H1 (cell line): ENCODE results near the gene XRN2. TPM values are rescaled to one million over a fixed set of nuclear protein-coding genes. Genes with fewer than 3 reads are reported as not detected.

Experiments
- CTCF ChIA-PET: fragments of 300-600 bp; sonication (Branson Sonifier 250); formaldehyde crosslinking; loops from one replicate; lab custom pipeline; 2021; ENCODE audit not compliant: partially characterized antibody; lab: Charles Lee
- POLR2A ChIA-PET: fragments of 300-600 bp; sonication (Branson Sonifier 250); formaldehyde crosslinking; loops from one replicate; lab custom pipeline; 2021; ENCODE audit warnings: inconsistent platforms; ENCODE audit not compliant: partially characterized antibody; lab: Charles Lee
- DNase-seq, 2 experiments: peaks; one replicate each; pipeline versions ENCODE4 v3.0.0 to v3.0.0-alpha.2; 2010 to 2022; ENCODE audit warnings: low spot score in 2 of 2, low read depth in 1 of 2, mixed read lengths in 1 of 2
- FAIRE-seq: peaks from 2 replicates; lab custom pipeline; 2011; peaks lifted over from hg19 to GRCh38; lab: Jason Lieb, UNC
- H2AFZ ChIP-seq: 2 replicates; pipeline ENCODE4 v1.8.1; 2012; ENCODE audit warnings: low read length, inconsistent platforms
- H2AK5ac ChIP-seq: 2 replicates; pipeline ENCODE4 v1.6.1; 2013; ENCODE audit warnings: low read depth, low read length
- H2BK120ac ChIP-seq: replicated peaks from 2 replicates; pipeline ENCODE3; 2013; ENCODE audit warnings: low read depth, low read length, inconsistent platforms
- H2BK12ac ChIP-seq: 2 replicates; pipeline ENCODE4 v1.6.1; 2013; ENCODE audit warnings: low read depth, low read length
- H2BK15ac ChIP-seq: 2 replicates; pipeline ENCODE4 v1.6.1; 2013; ENCODE audit warnings: low read length
- H2BK20ac ChIP-seq: 2 replicates; pipeline ENCODE4 v1.6.1; 2013; ENCODE audit warnings: low read length
- H2BK5ac ChIP-seq: 2 replicates; pipeline ENCODE4 v1.6.1; 2013; ENCODE audit warnings: low read depth, low read length
- H3K14ac ChIP-seq: 2 replicates; pipeline ENCODE4 v1.6.1; 2013; ENCODE audit warnings: inconsistent platforms; ENCODE audit not compliant: insufficient read length
- H3K18ac ChIP-seq: 2 replicates; pipeline ENCODE4 v1.6.1; 2013; ENCODE audit warnings: low read length; ENCODE audit errors: extremely low read depth
- H3K23ac ChIP-seq: 2 replicates; pipeline ENCODE4 v1.6.1; 2013; ENCODE audit warnings: inconsistent platforms; ENCODE audit not compliant: insufficient read length
- H3K23me2 ChIP-seq: 2 replicates; pipeline ENCODE4 v1.6.1; 2013; ENCODE audit warnings: low read depth, low read length
- H3K27ac ChIP-seq: 2 replicates; pipeline ENCODE4 v1.6.1; 2011; ENCODE audit warnings: low read depth, low read length, inconsistent platforms
- H3K27me3 ChIP-seq, 4 experiments: replicated peaks in 1 of 4; 1 replicate in 1 of 4; 2 replicates in 3 of 4; pipeline versions ENCODE4 v1.6.1 to v1.8.1; 2011 to 2013; ENCODE audit warnings: low read length in 3 of 4, mild to moderate bottlenecking in 3 of 4, inconsistent platforms in 2 of 4, mixed read lengths in 2 of 4, moderate library complexity in 1 of 4; ENCODE audit not compliant: control insufficient read depth in 3 of 4, insufficient read depth in 3 of 4; ENCODE audit errors: extremely low read depth in 1 of 4
- H3K36me3 ChIP-seq, 4 experiments: 2 replicates each; pipeline versions ENCODE4 v1.6.1 to v1.8.1; 2011 to 2013; ENCODE audit warnings: mild to moderate bottlenecking in 4 of 4, low read length in 3 of 4, moderate library complexity in 2 of 4, control low read depth in 1 of 4, inconsistent platforms in 1 of 4; ENCODE audit not compliant: insufficient read depth in 4 of 4, control insufficient read depth in 2 of 4
- H3K4ac ChIP-seq: replicated peaks from 2 replicates; pipeline ENCODE3; 2013; ENCODE audit warnings: low read length, low read depth, mixed read lengths, inconsistent platforms; ENCODE audit not compliant: insufficient read length
- H3K4me1 ChIP-seq, 4 experiments: replicated peaks in 1 of 4; 1 replicate in 1 of 4; 2 replicates in 3 of 4; pipeline versions ENCODE4 v1.6.1 to v1.8.1; 2011 to 2013; ENCODE audit warnings: low read length in 3 of 4, inconsistent platforms in 2 of 4, mixed read lengths in 1 of 4; ENCODE audit not compliant: insufficient read depth in 4 of 4, control insufficient read depth in 3 of 4
- H3K4me2 ChIP-seq, 2 experiments: 2 replicates each; pipeline versions ENCODE4 v1.6.1 to v1.8.1; 2011 to 2013; ENCODE audit warnings: low read depth in 2 of 2, low read length in 2 of 2, control low read depth in 1 of 2, inconsistent platforms in 1 of 2, mild to moderate bottlenecking in 1 of 2; ENCODE audit not compliant: insufficient read depth in 1 of 2
- H3K4me3 ChIP-seq, 4 experiments: fragments of 200-600, 300-600 bp in 1 of 4; sonication (generic), shearing (Covaris generic), sonication (Bioruptor Twin) in 1 of 4; 2 replicates each; pipeline versions ENCODE4 v1.5.1 to v1.8.1; 2011 to 2016; ENCODE audit warnings: low read length in 4 of 4, low read depth in 3 of 4, control low read depth in 2 of 4, inconsistent platforms in 2 of 4, mild to moderate bottlenecking in 2 of 4, mixed read lengths in 1 of 4, moderate library complexity in 1 of 4; ENCODE audit not compliant: insufficient read depth in 2 of 4; ENCODE audit errors: extremely low read depth in 1 of 4
- H3K56ac ChIP-seq: replicated peaks from 2 replicates; pipeline ENCODE3; 2013; ENCODE audit warnings: low read depth, mild to moderate bottlenecking, mixed read lengths, low read length, inconsistent platforms; ENCODE audit not compliant: insufficient read length
- H3K79me1 ChIP-seq: 2 replicates; pipeline ENCODE4 v1.6.1; 2013; ENCODE audit warnings: low read depth, low read length, control low read depth
- H3K79me2 ChIP-seq, 2 experiments: 2 replicates each; pipeline versions ENCODE4 v1.6.1 to v1.8.1; 2012 to 2013; ENCODE audit warnings: low read length in 2 of 2, mild to moderate bottlenecking in 2 of 2, inconsistent platforms in 1 of 2; ENCODE audit not compliant: insufficient read depth in 2 of 2, control insufficient read depth in 1 of 2
- H3K9ac ChIP-seq, 4 experiments: replicated peaks in 1 of 4; 1 replicate in 1 of 4; 2 replicates in 3 of 4; pipeline versions ENCODE4 v1.6.1 to v1.8.1; 2011 to 2013; ENCODE audit warnings: low read depth in 3 of 4, low read length in 3 of 4, control low read depth in 2 of 4, mild to moderate bottlenecking in 2 of 4, moderate library complexity in 2 of 4, inconsistent platforms in 1 of 4; ENCODE audit errors: extremely low read depth in 1 of 4
- H3K9me3 ChIP-seq, 2 experiments: 2 replicates each; pipeline versions ENCODE4 v1.6.1 to v1.8.1; 2012 to 2013; ENCODE audit warnings: mild to moderate bottlenecking in 2 of 2, moderate library complexity in 2 of 2, control low read depth in 1 of 2, inconsistent platforms in 1 of 2, low read depth in 1 of 2, low read length in 1 of 2, mixed read lengths in 1 of 2; ENCODE audit not compliant: insufficient read depth in 2 of 2
- H4K20me1 ChIP-seq, 2 experiments: replicated peaks in 1 of 2; 2 replicates each; pipeline versions ENCODE3 to v1.8.1; 2011 to 2013; ENCODE audit warnings: inconsistent platforms in 2 of 2, low read length in 2 of 2, mild to moderate bottlenecking in 1 of 2; ENCODE audit not compliant: insufficient read depth in 2 of 2, control insufficient read depth in 1 of 2
- H4K5ac ChIP-seq: 2 replicates; pipeline ENCODE4 v1.6.1; 2013; ENCODE audit warnings: low read length, low read depth, mixed read lengths, inconsistent platforms; ENCODE audit not compliant: insufficient read length
- H4K8ac ChIP-seq: 2 replicates; pipeline ENCODE4 v1.8.0; 2013; ENCODE audit warnings: mild to moderate bottlenecking, moderate library complexity, low read length, inconsistent platforms; ENCODE audit not compliant: insufficient read depth; ENCODE audit errors: extremely low read depth
- H4K91ac ChIP-seq: replicated peaks from 2 replicates; pipeline ENCODE3; 2013; ENCODE audit warnings: low read length, mixed read lengths, inconsistent platforms; ENCODE audit not compliant: insufficient read length
- ASH2L ChIP-seq: fragments of 200-600, 300-600 bp; sonication (generic); IDR thresholded peaks from one replicate; pipeline ENCODE4 v1.7.1; 2017; ENCODE audit warnings: low read length
- CHD1 ChIP-seq: IDR thresholded peaks from 2 replicates; pipeline ENCODE4 v1.6.1; 2012; ENCODE audit warnings: low read depth, low read length, improper control_type of control experiment
- EGR1 ChIP-seq: IDR thresholded peaks from 2 replicates; pipeline ENCODE4 v1.6.1; 2011; ENCODE audit warnings: low read depth, low read length, borderline replicate concordance
- EZH2 ChIP-seq: fragments of 200-600 bp; sonication (generic); IDR thresholded peaks from 2 replicates; pipeline ENCODE4 v1.7.1; 2012; ENCODE audit warnings: low read depth, mild to moderate bottlenecking, moderate library complexity, low read length, inconsistent platforms; ENCODE audit not compliant: severe bottlenecking
- FOSL1 ChIP-seq: IDR thresholded peaks from 2 replicates; pipeline ENCODE4 v1.6.1; 2011; ENCODE audit warnings: mild to moderate bottlenecking, low read depth, low read length, moderate library complexity; ENCODE audit not compliant: insufficient read depth
- MAX ChIP-seq: IDR thresholded peaks from 2 replicates; pipeline ENCODE4 v1.6.1; 2012; ENCODE audit warnings: inconsistent platforms
- PHF8 ChIP-seq: fragments of 200-600 bp; sonication (generic); conservative IDR thresholded peaks from 2 replicates; pipeline ENCODE4 v1.7.1; 2012; ENCODE audit warnings: low read depth, mild to moderate bottlenecking, inconsistent platforms, low read length, moderate library complexity
- RNF2 ChIP-seq: fragments of 200-900, 300-1000 bp; sonication (generic); IDR thresholded peaks from 2 replicates; pipeline ENCODE4 v1.7.1; 2016; ENCODE audit warnings: borderline replicate concordance, low read depth, mild to moderate bottlenecking, antibody characterized with exemption, low read length; ENCODE audit not compliant: poor library complexity, severe bottlenecking; ENCODE audit errors: missing control alignments
- SP4 ChIP-seq: IDR thresholded peaks from 2 replicates; pipeline ENCODE4 v1.6.1; 2012; ENCODE audit warnings: low read length, inconsistent platforms
- TCF12 ChIP-seq: IDR thresholded peaks from 2 replicates; pipeline ENCODE4 v1.6.1; 2011; ENCODE audit warnings: low read depth, mild to moderate bottlenecking, low read length
- USF2 ChIP-seq: IDR thresholded peaks from 2 replicates; pipeline ENCODE4 v1.6.1; 2011; ENCODE audit warnings: low read length, improper control_type of control experiment
- WGBS, 2 experiments: shearing (Covaris generic) in 1 of 2; methylation state at CpG; one replicate each; pipeline versions ENCODE4 v1.1.6 to v1.1.7; 2013 to 2015; ENCODE audit warnings: low lambda C conversion rate in 2 of 2, mixed read lengths in 2 of 2, inconsistent platforms in 1 of 2, low coverage in 1 of 2, missing lambda C conversion rate in 1 of 2; ENCODE audit not compliant: insufficient replicate concordance in 2 of 2, insufficient coverage in 1 of 2, insufficient read length in 1 of 2; ENCODE audit errors: extremely low coverage in 1 of 2, missing lambda C conversion rate in 1 of 2; 5-methylcytosine and 5-hydroxymethylcytosine counted together
- polyA plus RNA-seq, 7 experiments: library from polyadenylated mRNA; depleted of rRNA in 3 of 7; stranded (reverse) in 5 of 7; unstranded in 2 of 7; fragments of >200 nt in 5 of 7; fragments of 200-250 nt in 2 of 7; gene quantifications; 1 replicate in 5 of 7; 2 replicates in 1 of 7; 4 replicates in 1 of 7; pipeline versions ENCODE4 v1.2.1 to v1.2.3, GENCODE V29; 2011 to 2013; ENCODE audit warnings: missing spikeins in 2 of 7, mixed read lengths in 2 of 7
- total RNA-seq: library from RNA; stranded (reverse); fragmentation: NEBNext Ultra II Directional; extraction: Animal tissue kit (Norgen Biotek cat#: 25700); gene quantifications from 2 replicates; pipeline ENCODE4 v1.2.1, GENCODE V29; 2021

XRN2 gene
- total and polyA plus RNA-seq, 2 of the 8 experiments (the other 6 are each of a cell fraction or from before 2014, with no cell fraction given), result 60.3 to 139 TPM

DNA sequence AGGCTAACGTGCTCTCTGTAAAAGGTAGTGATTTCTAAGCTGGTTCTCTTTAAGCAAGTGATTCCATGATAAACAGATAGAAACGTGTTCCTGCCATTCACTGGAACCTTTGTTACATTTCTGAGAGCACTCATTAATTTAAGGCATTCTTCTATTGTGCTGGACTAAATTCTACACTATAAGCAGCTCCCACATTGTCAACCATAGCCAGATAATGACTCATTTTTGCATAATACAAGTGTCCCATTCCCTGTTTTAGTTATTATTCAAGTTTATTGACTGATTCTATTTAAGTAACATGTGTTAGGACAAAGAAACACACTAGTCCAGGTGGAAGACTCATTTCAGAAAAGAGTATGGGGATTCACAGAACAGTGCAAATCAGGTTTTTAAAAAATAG is 13.5 kb upstream of the XRN2 start:
- no peak overlapping the region for H3K18ac ChIP-seq
- no peak overlapping the region for H3K4ac ChIP-seq
- no peaks in the 10 kb centered on the region for H3K36me3 ChIP-seq
- no peak overlapping the region for H2BK15ac ChIP-seq
- H2BK120ac ChIP-seq, result no peak overlapping the region
- CTCF ChIA-PET, result interaction anchor here (1.1 to 2.7 kb wide), 3 partner anchors 13 to 384 kb away, joined by 3 to 12 read pairs (median 5); partner anchors contain the start of gene XRN2
- no peak overlapping the region for H3K27ac ChIP-seq
- no peak overlapping the region for H3K14ac ChIP-seq
- H3K79me2 ChIP-seq, result no peaks in the 10 kb centered on the region
- DNase-seq (no peak), FAIRE-seq (no peak)
- H4K8ac ChIP-seq, result no peak overlapping the region
- no peak overlapping the region for H2BK12ac ChIP-seq
- H2BK20ac ChIP-seq, result no peak overlapping the region
- H3K23me2 ChIP-seq, result no peaks in the 10 kb centered on the region
- H3K56ac ChIP-seq, result no peak overlapping the region
- TF ChIP-seq ASH2L, result no peak
- TF ChIP-seq TCF12, result no peak
- no peak for TF ChIP-seq SP4
- no peak for TF ChIP-seq RNF2
- no peak for TF ChIP-seq USF2
- TF ChIP-seq EGR1, result no peak
- no peak for TF ChIP-seq FOSL1
- no peak for TF ChIP-seq PHF8
- TF ChIP-seq CHD1, result no peak
- TF ChIP-seq EZH2, result no peak
- no peak for TF ChIP-seq MAX
- H3K27me3 ChIP-seq, result no peaks in the 10 kb centered on the region
- H3K9ac ChIP-seq, result no peak overlapping the region
- H4K91ac ChIP-seq, result no peak overlapping the region
- H4K20me1 ChIP-seq, result no peaks in the 10 kb centered on the region
- no peak overlapping the region for H2AFZ ChIP-seq
- no peak overlapping the region for H4K5ac ChIP-seq
- WGBS, 2 experiments, result 38% methylated on average over 2 of the region's 2 CpGs; no CpG with 5 or more reads in 1 of the 2 experiments
- POLR2A ChIA-PET, result interaction anchor here (1.3 to 3.0 kb wide), 2 partner anchors 11 to 13 kb away, joined by 4 to 13 read pairs; partner anchors contain the start of gene XRN2
- H3K23ac ChIP-seq, result no peak overlapping the region
- no peak overlapping the region for H3K4me3 ChIP-seq
- no peak overlapping the region for H3K4me2 ChIP-seq
- no peaks in the 10 kb centered on the region for H3K4me1 ChIP-seq
- no peak overlapping the region for H2AK5ac ChIP-seq
- H3K79me1 ChIP-seq, result no peaks in the 10 kb centered on the region
- peaks cover 0 to 3% of the 10 kb centered on the region in 2 experiments; a peak in 1 of 4 replicates for H3K9me3 ChIP-seq
- no peak overlapping the region for H2BK5ac ChIP-seq
